ENCODE data around the gene FKBP7. TPM values are rescaled to one million over a fixed set of nuclear protein-coding genes. Genes with fewer than 3 reads are reported as not detected.

The FKBP7 gene
- total and polyA plus RNA-seq, 2 of the 13 experiments (the other 11 are each of a cell fraction or from before 2014, with no cell fraction given) = 12.4 to 14.8 TPM

DNA sequence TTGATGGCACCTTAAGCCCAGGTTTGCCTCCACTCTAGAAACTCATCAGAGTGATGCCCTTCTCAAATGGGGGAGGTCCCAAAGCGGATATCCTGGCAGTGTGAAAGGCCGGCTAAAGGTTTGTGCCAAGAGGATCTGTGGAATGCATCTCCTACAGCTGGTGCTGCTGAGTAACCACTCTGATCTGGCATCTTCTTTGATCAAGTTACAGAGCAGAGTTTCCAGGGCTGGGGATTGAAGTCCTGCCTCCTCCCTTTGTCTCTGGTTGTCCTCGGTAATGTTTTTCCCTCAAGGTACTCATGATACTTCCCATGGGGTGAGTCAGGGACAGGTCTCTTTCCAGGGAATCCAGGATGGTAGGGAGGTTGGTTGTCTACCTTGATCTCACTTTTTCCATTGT, 52.0 kb downstream of the FKBP7 start:
- no peaks in the 10 kb centered on the region for H3K79me2 ChIP-seq (ENCODE audit: insufficient read depth, low read length)
- H3K9me3 ChIP-seq (ENCODE audit: low read length) = peaks cover 7% of the 10 kb centered on the region; the same call in 1 of the 2 replicates
- H2AFZ ChIP-seq (ENCODE audit: low read length) = no peak overlapping the region
- peaks cover 25% of the 10 kb centered on the region for H3K4me1 ChIP-seq (ENCODE audit: insufficient read depth, low read length)
- H3K9ac ChIP-seq (ENCODE audit: insufficient read depth, low read depth, low read length) = no peak overlapping the region
- no peaks in the 10 kb centered on the region; a peak in 1 of 5 replicates for H3K36me3 ChIP-seq (replicated peaks in 1 of 2; ENCODE audit: control insufficient read depth in 1 of 2, insufficient read depth in 2 of 2, low read length in 2 of 2)
- H3K27ac ChIP-seq (ENCODE audit: extremely low read length, insufficient read depth, low read length) = no peak overlapping the region
- intact Hi-C loops (cut with micrococcal nuclease; ENCODE audit: unreplicated experiment) (no loop called here), in situ Hi-C loops (cut with HindIII; ENCODE audit: extremely low pct_ligation_motif_present, low pct_unique_long_range_greater_than_20kb) (no loop called here)
- FAIRE-seq = no peak
- ChIA-PET POLR2A (interaction anchor here (0.9 to 3.6 kb wide), 3 partner anchors 10 to 25 kb away, joined by 5 to 47 read pairs (median 5); partner anchors contain the start of genes PJVK and PRKRA), CTCF (ENCODE audit: low intra/inter-chr PET ratio, low total read pairs) (no interaction called here)
- BruUV-seq (replicated peaks) = no TSS peak
- TF ChIP-seq TBP (CRISPR knock-in tag; IDR thresholded peaks at IDR 0.05) = no peak
- TF ChIP-seq, protein P1, sequence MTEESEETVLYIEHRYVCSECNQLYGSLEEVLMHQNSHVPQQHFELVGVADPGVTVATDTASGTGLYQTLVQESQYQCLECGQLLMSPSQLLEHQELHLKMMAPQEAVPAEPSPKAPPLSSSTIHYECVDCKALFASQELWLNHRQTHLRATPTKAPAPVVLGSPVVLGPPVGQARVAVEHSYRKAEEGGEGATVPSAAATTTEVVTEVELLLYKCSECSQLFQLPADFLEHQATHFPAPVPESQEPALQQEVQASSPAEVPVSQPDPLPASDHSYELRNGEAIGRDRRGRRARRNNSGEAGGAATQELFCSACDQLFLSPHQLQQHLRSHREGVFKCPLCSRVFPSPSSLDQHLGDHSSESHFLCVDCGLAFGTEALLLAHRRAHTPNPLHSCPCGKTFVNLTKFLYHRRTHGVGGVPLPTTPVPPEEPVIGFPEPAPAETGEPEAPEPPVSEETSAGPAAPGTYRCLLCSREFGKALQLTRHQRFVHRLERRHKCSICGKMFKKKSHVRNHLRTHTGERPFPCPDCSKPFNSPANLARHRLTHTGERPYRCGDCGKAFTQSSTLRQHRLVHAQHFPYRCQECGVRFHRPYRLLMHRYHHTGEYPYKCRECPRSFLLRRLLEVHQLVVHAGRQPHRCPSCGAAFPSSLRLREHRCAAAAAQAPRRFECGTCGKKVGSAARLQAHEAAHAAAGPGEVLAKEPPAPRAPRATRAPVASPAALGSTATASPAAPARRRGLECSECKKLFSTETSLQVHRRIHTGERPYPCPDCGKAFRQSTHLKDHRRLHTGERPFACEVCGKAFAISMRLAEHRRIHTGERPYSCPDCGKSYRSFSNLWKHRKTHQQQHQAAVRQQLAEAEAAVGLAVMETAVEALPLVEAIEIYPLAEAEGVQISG (CRISPR knock-in tag; IDR thresholded peaks at IDR 0.05) = no peak
- no peak for TF ChIP-seq ZNF333 (CRISPR knock-in tag; IDR thresholded peaks at IDR 0.05; ENCODE audit: borderline replicate concordance)
- TF ChIP-seq ZNF30 (CRISPR knock-in tag; IDR thresholded peaks at IDR 0.05) = no peak
- no peak for TF ChIP-seq REXO4 (CRISPR knock-in tag; IDR thresholded peaks at IDR 0.05; ENCODE audit: borderline replicate concordance)
- H3K4me2 ChIP-seq (ENCODE audit: low read depth, low read length) = no peak overlapping the region
- H3K27me3 ChIP-seq (ENCODE audit: control insufficient read depth in 1 of 2, insufficient read depth in 2 of 2, low read length in 2 of 2) = no peaks in the 10 kb centered on the region
- WGBS (ENCODE audit: low lambda C conversion rate) = 99% methylated on average over 3 of the region's 3 CpGs
- DNase-seq (ENCODE audit: low spot score) = no peak
- no peak overlapping the region for H3K4me3 ChIP-seq (replicated peaks in 1 of 3; ENCODE audit: insufficient read depth in 1 of 3, low read depth in 2 of 3, low read length in 3 of 3)
- ATAC-seq = no peak
- H4K20me1 ChIP-seq (ENCODE audit: insufficient read depth, low read length) = no peaks in the 10 kb centered on the region
